ENCODE measurements around the gene POMGNT1. TPM values are rescaled to one million over a fixed set of nuclear protein-coding genes. Genes with fewer than 3 reads are reported as not detected.

The POMGNT1 gene
- total and polyA plus RNA-seq, 5 donors from 2014 or later: 28.9 to 35.8 (median 32.5) TPM

Other genes with a start within 250 kb of the POMGNT1 start
- gene PIK3R3, start 65.8 kb downstream of the POMGNT1 start, total RNA-seq: 4.9 TPM
- gene PIK3R3, start 65.8 kb downstream of the POMGNT1 start, polyA plus RNA-seq: 1 to 10 TPM; 3.2 to 7.7 (median 5.0) TPM
- gene TSPAN1, start 23.3 kb downstream of the POMGNT1 start, total RNA-seq: not detected
- gene TSPAN1, start 23.3 kb downstream of the POMGNT1 start, polyA plus RNA-seq: not detected
- not detected for gene P3R3URF, start 21.9 kb downstream of the POMGNT1 start, total RNA-seq
- not detected for gene P3R3URF, start 21.9 kb downstream of the POMGNT1 start, polyA plus RNA-seq
- not detected for gene LURAP1, start 4.9 kb upstream of the POMGNT1 start, total RNA-seq
- gene LURAP1, start 4.9 kb upstream of the POMGNT1 start, polyA plus RNA-seq: not detected
- 0.67 TPM for gene RAD54L, start 49.3 kb upstream of the POMGNT1 start, total RNA-seq
- gene RAD54L, start 49.3 kb upstream of the POMGNT1 start, polyA plus RNA-seq: 1 to 10 TPM in 1 of 4 donors, under 1 TPM in 2, not detected in 1; 0.13 to 1.7 (median 0.16) TPM
- gene LRRC41, start 105.2 kb upstream of the POMGNT1 start, total RNA-seq: 35.0 TPM
- 10 to 100 TPM; 45.8 to 51.3 (median 50.7) TPM for gene LRRC41, start 105.2 kb upstream of the POMGNT1 start, polyA plus RNA-seq
- gene UQCRH, start 105.3 kb upstream of the POMGNT1 start, total RNA-seq: 120 TPM
- 100 to 1,000 TPM; 299 to 357 (median 342) TPM for gene UQCRH, start 105.3 kb upstream of the POMGNT1 start, polyA plus RNA-seq
- 33.4 TPM for gene NSUN4, start 142.4 kb upstream of the POMGNT1 start, total RNA-seq
- gene NSUN4, start 142.4 kb upstream of the POMGNT1 start, polyA plus RNA-seq: 10 to 100 TPM; 10.8 to 19.6 (median 15.7) TPM
- gene FAAH, start 195.9 kb upstream of the POMGNT1 start, total RNA-seq: 7.3 TPM
- gene FAAH, start 195.9 kb upstream of the POMGNT1 start, polyA plus RNA-seq: 1 to 10 TPM in 3 of 4 donors, under 1 TPM in 1; 0.86 to 2.2 (median 1.6) TPM

Data from CD4-positive, CD25-positive, alpha-beta regulatory T cell (primary cell).